K562 (cell line): Measurements from ENCODE around the gene RNF4. TPM values are rescaled to one million over a fixed set of nuclear protein-coding genes. Genes with fewer than 3 reads are reported as not detected.
A peak's percentile ranks its signal among the peaks of the same experiment; 100 is the strongest.

Source experiments
- CEBPB ChIP-seq: fragments of 450-650 bp; IDR thresholded peaks from 2 replicates; pipeline ENCODE4 v1.6.1; 2016; ENCODE audit warnings: missing genetic modification characterization, missing compliant biosample characterization
- NCOA1 ChIP-seq: fragments of 450-650 bp; IDR thresholded peaks from 2 replicates; pipeline ENCODE4 v1.6.1; 2016; ENCODE audit warnings: low read depth
- RBM22 ChIP-seq: fragments of 200-400 bp; formaldehyde crosslinking; IDR thresholded peaks from 2 replicates; pipeline ENCODE4 v1.6.1; 2018; ENCODE audit warnings: low read length, low read depth; ENCODE audit not compliant: poor library complexity, severe bottlenecking
- RFX7 ChIP-seq: fragments of 250-450 bp; sonication (Bioruptor Pico); IDR thresholded peaks from 2 replicates; pipeline ENCODE4 v1.5.1; 2021; ENCODE audit warnings: mild to moderate bottlenecking
- TBP ChIP-seq: optimal IDR thresholded peaks from 2 replicates; pipeline ENCODE3; 2011; ENCODE audit warnings: low read depth, low read length, improper control_type of control experiment
- ZBTB8A ChIP-seq: fragments of 450-650 bp; IDR thresholded peaks from 2 replicates; pipeline ENCODE4 v1.6.1; 2018; ENCODE audit warnings: mild to moderate bottlenecking, moderate library complexity; ENCODE audit not compliant: partially characterized antibody
- ZNF282 ChIP-seq: sonication (generic); formaldehyde crosslinking; IDR thresholded peaks from 2 replicates; pipeline ENCODE4 v1.8.1; 2023; ENCODE audit warnings: missing genetic modification reagents
- ZNF445 ChIP-seq: fragments of 250-450 bp; sonication (Bioruptor Pico); IDR thresholded peaks from 2 replicates; pipeline ENCODE4 v1.4.0; 2020; ENCODE audit warnings: low read depth, mild to moderate bottlenecking, moderate library complexity
- polyA plus RNA-seq, 8 experiments: library from polyadenylated mRNA; depleted of rRNA in 4 of 8; stranded (reverse) in 5 of 8; unstranded in 3 of 8; fragments of >200 nt; fragmentation: Nextera tagmentation in 2 of 8; fragmentation: Illumina TruSeq in 1 of 8; extraction: Ambion mirVana in 2 of 8; extraction: Trizol in 1 of 8; gene quantifications; 2 replicates each; pipeline versions ENCODE4 v1.2.1 to v1.2.3, GENCODE V29; 2011 to 2014; ENCODE audit warnings: inconsistent platforms in 1 of 8, missing spikeins in 1 of 8
- total RNA-seq, 7 experiments: library from RNA; depleted of rRNA in 6 of 7; stranded (reverse); fragments of >200 nt in 6 of 7; fragmentation: Illumina TruSeq in 2 of 7; extraction: Trizol in 2 of 7; gene quantifications; 2 replicates each; pipeline versions ENCODE4 v1.2.1 to v1.2.3, GENCODE V29; 2011 to 2021; ENCODE audit warnings: low replicate concordance in 1 of 7
- TF ChIP-seq, protein P1 (sequence below), 2 experiments: fragments of 150-350 bp in 1 of 2; IDR thresholded peaks; 2 replicates each; pipeline ENCODE4 v1.6.1; 2012 to 2016; ENCODE audit warnings: low read depth in 2 of 2, low read length in 2 of 2, mild to moderate bottlenecking in 1 of 2, moderate library complexity in 1 of 2
- TF ChIP-seq, protein P2 (sequence below): sonication (generic); formaldehyde crosslinking; IDR thresholded peaks from 2 replicates; pipeline ENCODE4 v1.8.0; 2022; ENCODE audit warnings: mild to moderate bottlenecking, missing genetic modification reagents, borderline replicate concordance
- TF ChIP-seq, protein P3 (sequence below): sonication (generic); formaldehyde crosslinking; IDR thresholded peaks from 2 replicates; pipeline ENCODE4 v1.8.1; 2023; ENCODE audit warnings: mild to moderate bottlenecking, missing genetic modification reagents, moderate library complexity
- TF ChIP-seq, protein P4 (sequence below): sonication (generic); formaldehyde crosslinking; IDR thresholded peaks from 2 replicates; pipeline ENCODE4 v1.8.1; 2023; ENCODE audit warnings: mild to moderate bottlenecking, missing genetic modification reagents
- TF ChIP-seq, protein P5 (sequence below): IDR thresholded peaks from 2 replicates; pipeline ENCODE4 v1.6.1; 2011; ENCODE audit warnings: borderline replicate concordance, low read depth, mild to moderate bottlenecking, moderate library complexity, low read length; ENCODE audit not compliant: insufficient read depth, poor library complexity, severe bottlenecking

Gene RNF4
- total and polyA plus RNA-seq, 9 of the 15 experiments (the other 6 are each of a cell fraction or from before 2014, with no cell fraction given), result 19.2 to 59.3 (median 44.8) TPM

DNA sequence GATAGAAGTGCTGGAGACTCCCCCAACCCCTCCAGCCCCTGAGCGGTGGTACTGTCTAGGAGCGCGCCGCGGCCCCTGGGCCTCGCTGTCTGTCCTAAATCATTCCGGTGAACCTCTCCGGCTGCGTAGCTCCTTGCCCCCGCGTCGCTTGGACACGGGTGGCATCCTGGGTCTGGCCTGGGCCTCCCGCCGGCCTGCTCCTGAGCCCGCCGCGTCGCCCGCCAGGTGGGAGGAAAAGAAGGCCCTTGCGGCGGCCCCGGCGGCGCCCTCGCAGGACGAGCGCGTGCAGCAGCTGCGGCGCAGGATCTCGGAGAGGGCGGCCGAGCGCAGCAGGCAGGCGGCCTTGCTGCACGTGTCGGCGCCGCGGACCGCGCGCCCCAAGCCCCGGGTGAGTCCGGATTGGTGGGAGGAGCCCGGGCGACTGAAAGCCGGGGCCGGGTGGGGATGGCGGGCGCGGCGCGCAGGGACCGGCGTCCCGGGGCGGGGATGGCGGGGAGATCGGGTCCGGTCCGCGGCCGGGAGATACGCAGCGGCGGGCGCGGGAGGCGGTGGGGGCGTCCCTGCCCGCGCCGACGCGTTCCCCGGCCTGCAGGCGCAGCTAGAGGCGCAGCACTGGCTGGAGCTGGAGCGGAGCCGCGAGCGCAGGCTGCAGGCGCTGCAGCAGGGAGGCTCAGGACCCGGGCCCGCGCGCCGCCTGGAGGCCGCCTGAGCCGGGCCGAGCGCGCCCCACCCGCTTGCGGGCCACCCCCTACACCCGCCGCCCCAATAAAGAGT is 6.5 kb upstream of the RNF4 start (continued):
- TF ChIP-seq, protein P1, sequence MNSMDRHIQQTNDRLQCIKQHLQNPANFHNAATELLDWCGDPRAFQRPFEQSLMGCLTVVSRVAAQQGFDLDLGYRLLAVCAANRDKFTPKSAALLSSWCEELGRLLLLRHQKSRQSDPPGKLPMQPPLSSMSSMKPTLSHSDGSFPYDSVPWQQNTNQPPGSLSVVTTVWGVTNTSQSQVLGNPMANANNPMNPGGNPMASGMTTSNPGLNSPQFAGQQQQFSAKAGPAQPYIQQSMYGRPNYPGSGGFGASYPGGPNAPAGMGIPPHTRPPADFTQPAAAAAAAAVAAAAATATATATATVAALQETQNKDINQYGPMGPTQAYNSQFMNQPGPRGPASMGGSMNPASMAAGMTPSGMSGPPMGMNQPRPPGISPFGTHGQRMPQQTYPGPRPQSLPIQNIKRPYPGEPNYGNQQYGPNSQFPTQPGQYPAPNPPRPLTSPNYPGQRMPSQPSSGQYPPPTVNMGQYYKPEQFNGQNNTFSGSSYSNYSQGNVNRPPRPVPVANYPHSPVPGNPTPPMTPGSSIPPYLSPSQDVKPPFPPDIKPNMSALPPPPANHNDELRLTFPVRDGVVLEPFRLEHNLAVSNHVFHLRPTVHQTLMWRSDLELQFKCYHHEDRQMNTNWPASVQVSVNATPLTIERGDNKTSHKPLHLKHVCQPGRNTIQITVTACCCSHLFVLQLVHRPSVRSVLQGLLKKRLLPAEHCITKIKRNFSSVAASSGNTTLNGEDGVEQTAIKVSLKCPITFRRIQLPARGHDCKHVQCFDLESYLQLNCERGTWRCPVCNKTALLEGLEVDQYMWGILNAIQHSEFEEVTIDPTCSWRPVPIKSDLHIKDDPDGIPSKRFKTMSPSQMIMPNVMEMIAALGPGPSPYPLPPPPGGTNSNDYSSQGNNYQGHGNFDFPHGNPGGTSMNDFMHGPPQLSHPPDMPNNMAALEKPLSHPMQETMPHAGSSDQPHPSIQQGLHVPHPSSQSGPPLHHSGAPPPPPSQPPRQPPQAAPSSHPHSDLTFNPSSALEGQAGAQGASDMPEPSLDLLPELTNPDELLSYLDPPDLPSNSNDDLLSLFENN (IDR thresholded peaks at IDR 0.05; ENCODE audit: low read depth in 2 of 2, low read length in 2 of 2), result no peak
- TF ChIP-seq ZNF282 (CRISPR knock-in tag) (peak; percentile 93; the same call in 1 of the 2 replicates), ZBTB8A (no peak), RBM22 (peak; percentile 27), CEBPB (tag) (no peak), ZNF445 (CRISPR knock-in tag) (no peak), TBP (peak; percentile 18), RFX7 (CRISPR knock-in tag) (no peak), NCOA1 (no peak)
- TF ChIP-seq, protein P2, sequence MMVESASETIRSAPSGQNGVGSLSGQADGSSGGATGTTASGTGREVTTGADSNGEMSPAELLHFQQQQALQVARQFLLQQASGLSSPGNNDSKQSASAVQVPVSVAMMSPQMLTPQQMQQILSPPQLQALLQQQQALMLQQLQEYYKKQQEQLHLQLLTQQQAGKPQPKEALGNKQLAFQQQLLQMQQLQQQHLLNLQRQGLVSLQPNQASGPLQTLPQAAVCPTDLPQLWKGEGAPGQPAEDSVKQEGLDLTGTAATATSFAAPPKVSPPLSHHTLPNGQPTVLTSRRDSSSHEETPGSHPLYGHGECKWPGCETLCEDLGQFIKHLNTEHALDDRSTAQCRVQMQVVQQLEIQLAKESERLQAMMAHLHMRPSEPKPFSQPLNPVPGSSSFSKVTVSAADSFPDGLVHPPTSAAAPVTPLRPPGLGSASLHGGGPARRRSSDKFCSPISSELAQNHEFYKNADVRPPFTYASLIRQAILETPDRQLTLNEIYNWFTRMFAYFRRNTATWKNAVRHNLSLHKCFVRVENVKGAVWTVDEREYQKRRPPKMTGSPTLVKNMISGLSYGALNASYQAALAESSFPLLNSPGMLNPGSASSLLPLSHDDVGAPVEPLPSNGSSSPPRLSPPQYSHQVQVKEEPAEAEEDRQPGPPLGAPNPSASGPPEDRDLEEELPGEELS (CRISPR knock-in tag), result peak; percentile 63; the same call in 1 of the 2 replicates
- TF ChIP-seq, protein P3, sequence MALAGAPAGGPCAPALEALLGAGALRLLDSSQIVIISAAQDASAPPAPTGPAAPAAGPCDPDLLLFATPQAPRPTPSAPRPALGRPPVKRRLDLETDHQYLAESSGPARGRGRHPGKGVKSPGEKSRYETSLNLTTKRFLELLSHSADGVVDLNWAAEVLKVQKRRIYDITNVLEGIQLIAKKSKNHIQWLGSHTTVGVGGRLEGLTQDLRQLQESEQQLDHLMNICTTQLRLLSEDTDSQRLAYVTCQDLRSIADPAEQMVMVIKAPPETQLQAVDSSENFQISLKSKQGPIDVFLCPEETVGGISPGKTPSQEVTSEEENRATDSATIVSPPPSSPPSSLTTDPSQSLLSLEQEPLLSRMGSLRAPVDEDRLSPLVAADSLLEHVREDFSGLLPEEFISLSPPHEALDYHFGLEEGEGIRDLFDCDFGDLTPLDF (CRISPR knock-in tag), result peak; percentile 61; the same call in 1 of the 2 replicates
- TF ChIP-seq, protein P4, sequence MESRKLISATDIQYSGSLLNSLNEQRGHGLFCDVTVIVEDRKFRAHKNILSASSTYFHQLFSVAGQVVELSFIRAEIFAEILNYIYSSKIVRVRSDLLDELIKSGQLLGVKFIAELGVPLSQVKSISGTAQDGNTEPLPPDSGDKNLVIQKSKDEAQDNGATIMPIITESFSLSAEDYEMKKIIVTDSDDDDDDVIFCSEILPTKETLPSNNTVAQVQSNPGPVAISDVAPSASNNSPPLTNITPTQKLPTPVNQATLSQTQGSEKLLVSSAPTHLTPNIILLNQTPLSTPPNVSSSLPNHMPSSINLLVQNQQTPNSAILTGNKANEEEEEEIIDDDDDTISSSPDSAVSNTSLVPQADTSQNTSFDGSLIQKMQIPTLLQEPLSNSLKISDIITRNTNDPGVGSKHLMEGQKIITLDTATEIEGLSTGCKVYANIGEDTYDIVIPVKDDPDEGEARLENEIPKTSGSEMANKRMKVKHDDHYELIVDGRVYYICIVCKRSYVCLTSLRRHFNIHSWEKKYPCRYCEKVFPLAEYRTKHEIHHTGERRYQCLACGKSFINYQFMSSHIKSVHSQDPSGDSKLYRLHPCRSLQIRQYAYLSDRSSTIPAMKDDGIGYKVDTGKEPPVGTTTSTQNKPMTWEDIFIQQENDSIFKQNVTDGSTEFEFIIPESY (CRISPR knock-in tag), result peak; percentile 60; the same call in 1 of the 2 replicates
- TF ChIP-seq, protein P5, sequence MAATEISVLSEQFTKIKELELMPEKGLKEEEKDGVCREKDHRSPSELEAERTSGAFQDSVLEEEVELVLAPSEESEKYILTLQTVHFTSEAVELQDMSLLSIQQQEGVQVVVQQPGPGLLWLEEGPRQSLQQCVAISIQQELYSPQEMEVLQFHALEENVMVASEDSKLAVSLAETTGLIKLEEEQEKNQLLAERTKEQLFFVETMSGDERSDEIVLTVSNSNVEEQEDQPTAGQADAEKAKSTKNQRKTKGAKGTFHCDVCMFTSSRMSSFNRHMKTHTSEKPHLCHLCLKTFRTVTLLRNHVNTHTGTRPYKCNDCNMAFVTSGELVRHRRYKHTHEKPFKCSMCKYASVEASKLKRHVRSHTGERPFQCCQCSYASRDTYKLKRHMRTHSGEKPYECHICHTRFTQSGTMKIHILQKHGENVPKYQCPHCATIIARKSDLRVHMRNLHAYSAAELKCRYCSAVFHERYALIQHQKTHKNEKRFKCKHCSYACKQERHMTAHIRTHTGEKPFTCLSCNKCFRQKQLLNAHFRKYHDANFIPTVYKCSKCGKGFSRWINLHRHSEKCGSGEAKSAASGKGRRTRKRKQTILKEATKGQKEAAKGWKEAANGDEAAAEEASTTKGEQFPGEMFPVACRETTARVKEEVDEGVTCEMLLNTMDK, result peak; percentile 53
